Ishikawa (cell line): ENCODE data around the gene NLRP4.

ENCODE experiments used
- CEBPB ChIP-seq: IDR thresholded peaks from 2 replicates; pipeline ENCODE4 v1.6.1; 2012
- CREB1 ChIP-seq: IDR thresholded peaks from 2 replicates; pipeline ENCODE4 v1.6.1; 2012; ENCODE audit warnings: low read depth
- EGR1 ChIP-seq: IDR thresholded peaks from 2 replicates; pipeline ENCODE4 v1.6.1; 2012
- EP300 ChIP-seq: IDR thresholded peaks from 2 replicates; pipeline ENCODE4 v1.6.1; 2012; ENCODE audit warnings: borderline replicate concordance
- FOXM1 ChIP-seq: IDR thresholded peaks from 2 replicates; pipeline ENCODE4 v1.6.1; 2012; ENCODE audit warnings: low read depth, borderline replicate concordance
- MAX ChIP-seq: IDR thresholded peaks from 2 replicates; pipeline ENCODE4 v1.6.1; 2012
- NFIC ChIP-seq: IDR thresholded peaks from 2 replicates; pipeline ENCODE4 v1.6.1; 2012
- RAD21 ChIP-seq: IDR thresholded peaks from 2 replicates; pipeline ENCODE4 v1.6.1; 2012; ENCODE audit warnings: low read depth
- REST ChIP-seq: IDR thresholded peaks from 2 replicates; pipeline ENCODE4 v1.6.1; 2012; ENCODE audit warnings: low read depth, mild to moderate bottlenecking
- TAF1 ChIP-seq: IDR thresholded peaks from 2 replicates; pipeline ENCODE4 v1.6.1; 2012; ENCODE audit warnings: low read depth, mild to moderate bottlenecking
- TCF12 ChIP-seq: IDR thresholded peaks from 2 replicates; pipeline ENCODE4 v1.6.1; 2012; ENCODE audit warnings: low read depth
- TEAD4 ChIP-seq: IDR thresholded peaks from 2 replicates; pipeline ENCODE4 v1.6.1; 2012
- USF1 ChIP-seq: IDR thresholded peaks from 2 replicates; pipeline ENCODE4 v1.6.1; 2012
- YY1 ChIP-seq: IDR thresholded peaks from 2 replicates; pipeline ENCODE4 v1.6.1; 2012; ENCODE audit warnings: low read depth
- ZBTB7A ChIP-seq: IDR thresholded peaks from 2 replicates; pipeline ENCODE4 v1.6.1; 2012; ENCODE audit warnings: low read depth

The NLRP4 gene

GRCh38 chr19:55830656-55831055 is 5.7 kb upstream of the NLRP4 start:
- no peak for TF ChIP-seq FOXM1
- TF ChIP-seq TEAD4 = no peak

- TF ChIP-seq ZBTB7A = no peak
- TF ChIP-seq USF1 = no peak
- no peak for TF ChIP-seq TAF1
- no peak for TF ChIP-seq EGR1
- TF ChIP-seq CEBPB = no peak
- TF ChIP-seq EP300 = no peak
- TF ChIP-seq RAD21 = no peak
- no peak for TF ChIP-seq CREB1
- no peak for TF ChIP-seq MAX
- TF ChIP-seq YY1 = no peak
- no peak for TF ChIP-seq TCF12
- no peak for TF ChIP-seq NFIC
- no peak for TF ChIP-seq FOXM1
- TF ChIP-seq REST = no peak
- TF ChIP-seq TEAD4 = no peak
These were observed 4.5 kb upstream of the NLRP4 start, which contains the start of gene NLRP11 for GRCh38 chr19:55831846-55832245. NLRP11 (minus strand) TSS chr19:55831999; CDS start chr19:55818174, 13,825 bp downstream.

GRCh38 chr19:55832676-55833075 is 3.7 kb upstream of the NLRP4 start:
- TF ChIP-seq TEAD4 (no peak), ZBTB7A (no peak), CREB1 (no peak), TAF1 (no peak), FOXM1 (no peak)

GRCh38 chr19:55838251-55838650 is 1.9 kb downstream of the NLRP4 start:
- no peak for TF ChIP-seq CEBPB
- TF ChIP-seq CREB1 = no peak
- no peak for TF ChIP-seq YY1
- TF ChIP-seq TAF1 = no peak
- TF ChIP-seq NFIC = no peak
- no peak for TF ChIP-seq TEAD4
- TF ChIP-seq FOXM1 = no peak
- TF ChIP-seq USF1 = no peak
- no peak for TF ChIP-seq EP300
- TF ChIP-seq EGR1 = no peak
- no peak for TF ChIP-seq TCF12
- TF ChIP-seq ZBTB7A = no peak

GRCh38 chr19:55838906-55839305 is 2.6 kb downstream of the NLRP4 start:
- TF ChIP-seq CEBPB = no peak

- no peak for TF ChIP-seq NFIC
- TF ChIP-seq TAF1 = no peak
- no peak for TF ChIP-seq CREB1
- no peak for TF ChIP-seq RAD21
These were observed 18.8 kb downstream of the NLRP4 start for GRCh38 chr19:55855160-55855559.

- no peak for TF ChIP-seq REST
- TF ChIP-seq RAD21 = no peak
- no peak for TF ChIP-seq NFIC
- no peak for TF ChIP-seq CREB1
- no peak for TF ChIP-seq TEAD4
- no peak for TF ChIP-seq CEBPB
- no peak for TF ChIP-seq EP300
- TF ChIP-seq TCF12 = no peak
- no peak for TF ChIP-seq ZBTB7A
- TF ChIP-seq MAX = no peak
These were observed 20.8 kb downstream of the NLRP4 start for GRCh38 chr19:55857149-55857548.
